ENCODE results near the gene TMEM63A.
"Not testable (repeated sequence)": the region's sequence is repeated elsewhere in the genome, so short reads cannot be mapped to it uniquely, and the experiment has no call there.

Gene TMEM63A

DNA sequence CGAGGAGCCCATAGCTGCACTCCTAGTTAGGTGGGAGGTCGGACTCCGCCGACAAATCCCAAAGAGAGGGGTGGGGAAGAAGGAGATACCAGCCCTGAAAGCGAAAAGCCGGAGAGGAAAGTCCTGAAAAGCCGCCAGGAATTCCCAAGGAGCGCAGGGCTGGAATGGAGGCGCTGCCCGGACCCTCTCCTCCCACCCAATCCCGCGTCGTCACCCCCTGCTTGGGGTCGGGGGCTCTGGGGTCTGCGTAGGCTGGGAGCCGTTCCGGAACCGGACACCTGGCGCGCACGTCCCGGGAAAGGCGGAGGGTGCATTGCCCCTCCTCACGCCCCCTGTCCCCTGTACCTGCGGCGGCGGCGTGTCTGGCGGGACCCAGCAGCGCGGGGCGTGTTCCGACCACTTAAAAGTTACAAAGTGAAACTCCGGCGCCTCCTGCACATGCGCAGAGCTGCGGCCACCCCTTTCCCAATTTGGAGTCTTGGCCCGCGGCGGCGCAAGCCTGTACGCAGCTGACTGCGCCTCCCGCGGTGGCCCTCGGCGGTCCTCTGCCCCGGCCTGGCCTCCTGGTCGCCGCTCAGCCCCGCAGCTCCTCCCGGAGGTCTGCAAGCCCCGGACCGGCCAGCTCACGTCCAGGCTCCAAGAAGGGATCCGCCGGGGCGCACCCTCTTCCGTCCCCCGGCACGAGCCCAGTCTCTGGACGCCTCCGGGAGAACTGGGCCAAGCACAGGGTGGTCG is at the start of gene TMEM63A:
TMEM63A (minus strand) TSS at position 422 of the 735 bp plus-strand sequence. CDS start 4,800 bp downstream, outside the sequence.
- DNase-seq: peak in 54 of 56 donors; percentile 32 to 90 (median 72)

DNA sequence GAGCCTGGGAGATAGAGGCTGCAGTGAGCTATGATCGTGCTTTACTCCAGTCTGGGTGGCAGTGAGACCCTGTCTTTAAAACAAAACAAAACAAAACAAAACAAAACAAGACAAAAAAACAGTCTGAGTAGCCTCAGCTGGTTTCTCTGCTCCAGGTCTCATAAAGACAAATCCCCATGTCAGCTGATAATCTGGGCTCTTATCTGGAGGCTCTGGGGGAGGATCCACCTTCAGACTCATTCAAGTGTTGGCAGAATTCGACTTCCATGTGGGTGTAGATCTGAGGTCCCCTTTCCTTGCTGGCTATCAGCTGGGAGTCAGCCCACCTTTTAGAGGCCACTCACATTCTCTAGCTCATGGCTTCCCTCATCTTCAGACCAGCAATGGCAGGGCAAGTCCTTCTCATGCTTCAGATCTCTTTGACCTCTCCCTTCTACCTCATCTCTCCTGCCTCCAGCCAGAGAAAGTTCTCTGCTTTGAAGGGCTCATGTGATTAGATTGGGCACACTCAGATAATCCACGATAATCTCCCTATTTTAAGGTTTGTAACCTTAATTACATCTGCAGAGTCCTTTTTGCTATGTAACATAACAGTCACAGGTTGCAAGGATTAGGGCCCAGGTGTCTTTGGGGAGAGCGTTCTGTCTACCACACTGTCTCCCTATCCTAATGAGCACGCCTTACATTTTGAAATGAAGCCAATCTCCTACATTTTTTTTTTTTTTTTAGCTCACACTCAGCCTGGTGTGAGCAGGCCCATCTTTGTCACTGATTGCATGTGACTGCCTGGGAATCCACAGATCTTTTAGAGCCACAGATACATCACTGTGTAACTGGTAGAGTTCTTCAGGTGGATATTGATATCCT is 49.3 kb upstream of the TMEM63A start:
- DNase-seq: no peak

DNA sequence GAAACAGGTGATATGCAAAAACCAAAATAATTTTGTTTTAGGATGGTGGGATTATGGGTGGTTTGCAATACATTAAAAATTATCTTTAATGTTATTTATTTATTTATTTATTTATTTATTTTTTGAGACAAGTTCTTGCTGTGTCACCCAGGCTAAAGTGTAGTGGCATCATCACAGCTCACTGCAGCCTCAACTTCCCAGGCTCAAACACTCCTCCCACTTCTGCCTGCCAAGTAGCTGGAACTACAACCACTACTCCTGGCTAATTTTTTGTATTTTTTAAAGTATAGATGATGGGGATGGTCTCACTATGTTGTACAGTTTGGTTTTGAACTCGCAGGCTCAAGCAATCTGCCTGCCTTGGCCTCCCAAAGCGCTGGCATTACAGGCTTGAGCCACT is 48.4 kb upstream of the TMEM63A start:
- no peak for DNase-seq

GRCh38 chr1:225929462-225929861 is 47.3 kb upstream of the TMEM63A start:
- DNase-seq: not testable (repeated sequence)

- DNase-seq: no peak
Observed at GRCh38 chr1:225928186-225929175, 46.3 kb upstream of the TMEM63A start.

GRCh38 chr1:225926551-225927113 is 44.5 kb upstream of the TMEM63A start:
- no peak for DNase-seq

GRCh38 chr1:225923692-225924555 is 41.7 kb upstream of the TMEM63A start, which contains the start of gene PYCR2:
TSS of gene PYCR2 (minus strand) at chr1:225924250. CDS start at chr1:225924110, 140 bp downstream.
- DNase-seq: peak; percentile 73 to 97 (median 92)

DNA sequence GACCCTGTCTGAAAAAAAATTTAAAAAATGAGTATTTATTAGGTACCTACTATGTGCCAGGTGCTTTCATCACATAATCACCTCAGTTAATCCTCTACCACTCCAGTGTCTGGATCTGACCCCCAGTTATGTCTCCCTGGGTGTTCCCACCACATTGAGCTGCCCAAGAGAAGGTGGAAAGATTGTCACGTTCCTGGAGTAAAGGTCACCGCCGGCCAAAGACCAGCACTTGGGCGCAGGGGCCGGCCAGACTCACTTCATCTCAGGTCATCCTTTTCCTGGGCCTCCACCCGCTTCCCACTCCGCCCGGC is 41.2 kb upstream of the TMEM63A start:
- no peak for DNase-seq

DNA sequence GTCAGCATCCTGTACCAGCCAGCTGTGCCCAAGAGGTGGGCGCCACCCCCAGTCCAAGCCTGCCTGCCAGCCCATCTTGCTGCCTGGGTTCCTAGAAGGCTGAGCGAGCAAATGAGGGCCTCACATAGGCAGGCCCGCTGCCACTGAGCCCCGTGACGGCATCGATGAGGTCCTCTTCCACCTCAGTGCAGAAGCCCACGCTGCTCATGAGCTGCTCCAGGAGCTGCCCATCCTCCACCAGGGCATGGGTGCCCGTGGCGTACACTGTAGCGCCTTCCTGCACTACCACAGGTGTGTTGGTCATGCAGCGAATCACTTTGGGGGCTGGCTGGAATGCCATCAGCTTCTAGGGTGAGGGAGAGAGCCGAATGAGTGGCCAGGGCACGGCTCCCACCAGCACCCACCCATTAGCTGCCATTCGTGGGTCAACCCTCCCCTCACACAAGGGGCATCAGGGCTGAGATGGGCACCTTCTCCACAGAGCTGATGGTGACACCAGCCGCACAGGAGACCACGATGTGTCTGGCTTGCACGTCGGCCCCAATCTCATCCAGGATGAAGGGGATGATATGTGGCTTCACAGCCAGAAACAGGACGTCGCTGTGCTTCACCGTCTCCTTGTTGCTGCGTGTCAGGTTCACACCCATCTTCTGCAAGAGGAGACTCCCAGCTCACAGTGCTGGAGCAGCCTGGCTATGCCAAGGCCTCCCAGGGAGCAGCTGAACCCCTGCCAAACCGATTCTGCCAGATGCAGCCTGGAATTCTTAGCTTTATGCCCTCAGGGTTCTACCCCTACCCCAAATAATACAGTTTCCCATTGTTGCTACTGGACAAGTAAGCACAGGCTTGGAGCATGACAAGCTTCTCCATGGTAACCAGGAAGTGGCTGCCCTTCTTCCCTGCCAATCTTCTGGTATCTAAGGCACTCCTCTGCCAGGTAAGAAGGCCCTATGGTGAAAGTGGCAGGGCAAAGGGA is 39.8 kb upstream of the TMEM63A start:
- DNase-seq: no peak

DNA sequence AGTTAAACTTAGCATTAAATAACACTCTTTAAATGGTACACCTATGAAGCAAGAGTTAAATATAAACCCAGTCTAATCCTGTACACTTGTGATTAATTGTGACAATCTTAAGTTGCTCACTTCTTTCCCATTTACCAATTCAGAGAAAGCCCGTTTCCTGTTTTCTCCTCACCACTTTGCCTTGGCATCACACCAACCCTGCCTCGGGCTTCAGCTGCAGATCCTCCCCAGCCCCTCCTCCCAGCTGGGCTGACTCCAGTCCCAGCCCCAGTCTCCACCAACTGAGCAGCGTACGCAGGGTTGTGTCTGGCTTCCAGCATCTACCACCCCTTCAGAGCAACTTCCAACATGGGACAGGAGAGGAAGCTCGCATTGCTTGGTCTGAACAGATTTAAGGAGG is 37.7 kb upstream of the TMEM63A start:
- DNase-seq: peak in 54 of 56 donors; percentile 15 to 93 (median 75)

GRCh38 chr1:225918280-225918679 is 36.1 kb upstream of the TMEM63A start:
- no peak for DNase-seq

DNA sequence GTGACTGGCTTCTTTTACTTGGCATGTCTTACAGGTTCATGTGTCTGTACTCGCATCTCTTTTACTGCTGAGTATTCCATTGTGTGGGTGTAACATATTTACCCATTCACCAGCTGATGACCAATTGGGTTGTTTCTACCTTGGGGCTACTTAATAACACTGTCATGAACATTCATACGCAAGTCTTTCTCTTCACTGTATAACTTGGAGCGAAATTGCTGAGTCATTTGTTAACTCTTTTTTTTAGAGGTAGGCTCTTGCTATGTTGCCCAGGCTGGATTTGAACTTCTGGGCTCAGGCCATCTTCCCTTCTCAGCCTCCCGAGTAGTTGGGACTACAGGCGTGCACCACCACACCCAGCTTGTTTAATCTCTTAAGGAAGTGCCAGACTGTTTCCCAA is 35.4 kb upstream of the TMEM63A start:
- DNase-seq: no peak

DNA sequence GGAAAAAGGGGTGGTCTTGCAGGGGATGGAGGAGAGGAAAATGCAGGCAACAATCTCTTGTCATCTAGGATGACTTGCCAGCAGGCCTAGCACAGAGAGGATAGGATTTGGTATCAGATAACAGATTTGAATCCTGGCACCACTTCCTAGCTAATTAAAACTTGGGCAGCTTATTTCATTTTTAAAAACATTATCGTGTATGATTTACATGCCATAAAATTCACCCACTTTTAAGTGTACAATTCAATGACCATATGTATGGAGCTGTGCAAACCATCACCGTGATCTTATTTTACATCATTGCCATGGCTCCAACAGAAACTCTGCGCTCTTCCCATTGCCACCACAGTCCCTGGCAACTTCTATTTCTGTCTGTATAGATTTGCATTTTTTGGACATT is 34.9 kb upstream of the TMEM63A start:
- no peak for DNase-seq

DNA sequence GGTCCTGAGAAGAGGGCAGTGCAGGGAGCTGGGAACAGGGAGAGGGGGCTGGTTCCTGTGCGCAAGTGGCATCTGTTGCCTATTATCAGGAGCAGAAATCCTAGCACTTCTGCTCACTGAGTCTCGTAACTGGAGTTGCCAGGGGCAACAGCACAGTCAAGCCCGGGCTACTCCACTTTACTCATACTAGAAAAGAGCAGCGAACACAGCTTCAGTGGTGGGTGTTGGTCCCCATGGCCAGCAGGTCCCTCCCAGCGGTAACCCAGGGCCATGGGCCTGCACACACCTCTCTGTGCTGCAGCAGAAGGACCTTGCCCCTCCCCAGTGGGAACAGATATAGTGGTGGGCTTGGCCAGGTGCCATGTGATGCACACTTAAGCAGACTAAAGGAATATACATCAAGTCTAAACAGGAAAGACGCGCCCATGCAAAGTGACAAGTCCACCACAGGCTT is 33.4 kb upstream of the TMEM63A start:
- DNase-seq: peak in 14 of 56 donors; percentile 6 to 53 (median 20)

GRCh38 chr1:225914947-225915346 is 32.8 kb upstream of the TMEM63A start:
- peak in 2 of 56 donors; percentile 8 to 11 for DNase-seq

DNA sequence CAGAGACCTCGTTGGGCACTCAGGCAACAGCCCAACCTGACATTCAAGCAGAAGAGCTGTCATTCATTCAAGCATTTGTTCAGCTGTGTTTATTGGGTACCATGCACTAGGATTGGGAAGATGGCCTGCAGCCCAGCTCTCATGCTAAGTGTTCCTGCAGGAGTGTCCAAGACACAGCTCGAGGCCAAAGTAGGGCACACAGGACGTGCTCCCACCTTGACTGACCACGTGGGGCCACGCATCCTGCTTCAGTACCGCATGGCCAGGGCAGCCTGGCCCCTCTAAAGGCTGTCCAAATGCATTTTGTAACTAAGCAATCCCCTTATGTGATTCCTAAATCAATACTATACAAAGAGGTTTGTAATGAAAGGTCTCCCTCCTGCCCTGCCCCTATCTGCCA is 32.2 kb upstream of the TMEM63A start:
- DNase-seq: no peak

DNA sequence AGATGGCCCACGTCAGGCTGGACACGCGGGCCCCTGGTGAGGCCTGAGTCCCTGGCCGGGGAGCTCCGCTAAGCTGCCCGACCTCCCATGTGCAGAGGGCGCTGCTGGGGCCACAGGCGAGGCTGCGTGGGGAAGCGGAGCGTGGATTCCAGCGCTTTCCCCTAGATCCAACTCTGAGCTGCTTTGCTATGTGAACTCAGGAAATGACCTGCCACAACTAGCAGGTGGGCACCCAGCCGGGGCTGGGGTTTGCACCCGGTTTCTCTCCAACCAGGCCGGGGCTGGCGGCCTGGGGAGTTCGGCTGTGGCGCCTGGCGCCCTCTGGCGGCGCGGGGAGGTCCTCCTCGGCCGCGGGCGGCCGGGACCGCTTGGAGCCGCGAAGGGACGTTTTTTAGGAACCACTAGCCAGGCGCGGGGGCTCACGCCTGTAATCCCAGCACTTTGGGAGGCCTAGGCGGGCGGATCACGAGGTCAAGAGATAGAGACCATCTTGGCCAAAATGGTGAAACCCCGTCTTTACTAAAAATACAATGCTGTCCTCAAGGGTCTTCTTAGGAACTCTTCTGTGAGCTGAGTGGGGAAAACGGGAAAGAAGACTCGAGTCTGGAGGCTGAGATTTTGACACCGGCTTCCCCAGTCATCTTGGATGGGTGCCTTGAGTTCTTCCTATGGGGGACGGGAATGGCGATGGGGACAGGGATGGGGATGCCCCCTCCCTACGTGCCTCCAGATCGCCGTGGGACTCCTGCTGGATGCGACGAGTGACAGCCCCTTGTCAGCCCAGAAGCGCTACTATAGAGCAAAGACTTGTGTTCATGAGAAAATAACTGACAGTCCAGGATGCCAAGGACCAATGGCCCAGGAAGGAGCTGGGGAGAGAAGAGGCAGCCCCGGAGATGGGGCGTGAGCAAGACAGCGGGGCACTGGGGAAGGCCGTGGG is 29.3 kb upstream of the TMEM63A start:
- DNase-seq: peak in 30 of 56 donors; percentile 5 to 71 (median 34)

All from amygdala (tissue), 56 donors.